CD4-positive, alpha-beta T cell treated with Interleukin-15 for 1 hour (primary cell): Measurements from ENCODE around the gene RNF31.

Experiments used
- DNase-seq: peaks from one replicate; pipeline ENCODE4 v3.0.0-alpha.2; 2020

Gene RNF31

GRCh38 chr14:24117179-24117578 is 30.1 kb upstream of the RNF31 start:
- no peak for DNase-seq

- DNase-seq: no peak
Observed at GRCh38 chr14:24119691-24120090, 27.6 kb upstream of the RNF31 start.

- no peak for DNase-seq
Observed at GRCh38 chr14:24121210-24121609, 26.1 kb upstream of the RNF31 start.

GRCh38 chr14:24122416-24122815 is 24.9 kb upstream of the RNF31 start:
- DNase-seq: no peak

GRCh38 chr14:24122898-24123297 is 24.4 kb upstream of the RNF31 start:
- no peak for DNase-seq

GRCh38 chr14:24123424-24124417 is 23.6 kb upstream of the RNF31 start:
- DNase-seq: peak; percentile 20

- DNase-seq: no peak
Observed at GRCh38 chr14:24126939-24127338, 20.4 kb upstream of the RNF31 start.

- DNase-seq: no peak
Observed at GRCh38 chr14:24127673-24128072, 19.6 kb upstream of the RNF31 start.

- DNase-seq: no peak
Observed at GRCh38 chr14:24129410-24129998, 17.8 kb upstream of the RNF31 start.

- DNase-seq: no peak
Observed at GRCh38 chr14:24130380-24130716, 16.9 kb upstream of the RNF31 start, which contains the start of gene FITM1. Gene FITM1, plus strand, starts transcription at chr14:24130659. Its CDS starts 905 bp downstream, at chr14:24131564.

GRCh38 chr14:24130717-24131548 is 16.4 kb upstream of the RNF31 start:
- DNase-seq: no peak

GRCh38 chr14:24131549-24131966 is 15.7 kb upstream of the RNF31 start:
- DNase-seq: no peak

- DNase-seq: peak; percentile 18
Observed at GRCh38 chr14:24132061-24132685, 15.1 kb upstream of the RNF31 start.

- DNase-seq: no peak
Observed at GRCh38 chr14:24132976-24133375, 14.3 kb upstream of the RNF31 start.

- no peak for DNase-seq
Observed at GRCh38 chr14:24133735-24134134, 13.6 kb upstream of the RNF31 start.

GRCh38 chr14:24135584-24135833 is 11.8 kb upstream of the RNF31 start:
- DNase-seq: no peak

- DNase-seq: peak; percentile 91
Observed at GRCh38 chr14:24135834-24136683, 11.2 kb upstream of the RNF31 start, which contains the start of gene PSME1. Gene PSME1, plus strand, starts transcription at chr14:24136194. Its CDS starts 69 bp downstream, at chr14:24136263.

GRCh38 chr14:24136684-24137528 is 10.4 kb upstream of the RNF31 start:
- DNase-seq: no peak

- no peak for DNase-seq
Observed at GRCh38 chr14:24137529-24138395, 9.5 kb upstream of the RNF31 start.
